NT2/D1 (cell line): ENCODE results near the gene PEX5L.

Experiments used
- SUZ12 ChIP-seq: IDR thresholded peaks from 2 replicates; pipeline ENCODE4 v1.6.1; 2011; ENCODE audit not compliant: insufficient read length, insufficient read depth; ENCODE audit errors: extremely low read depth
- YY1 ChIP-seq: IDR thresholded peaks from 2 replicates; pipeline ENCODE4 v1.6.1; 2011; ENCODE audit not compliant: insufficient read length, insufficient read depth
- ZNF274 ChIP-seq: IDR thresholded peaks from 2 replicates; pipeline ENCODE4 v1.6.1; 2011; ENCODE audit warnings: mild to moderate bottlenecking, low read depth, low read length

- TF ChIP-seq ZNF274 (no peak), SUZ12 (no peak), YY1 (no peak)
These were observed 75.5 kb downstream of the PEX5L start for GRCh38 chr3:179961071-179961702.
